Measurements from ENCODE around the gene IFITM1. TPM values are rescaled to one million over a fixed set of nuclear protein-coding genes. Genes with fewer than 3 reads are reported as not detected.

Gene IFITM1
- total and polyA plus RNA-seq, 2 of the 13 experiments (the other 11 are each of a cell fraction or from before 2014, with no cell fraction given): 0.38 to 11.1 TPM

DNA sequence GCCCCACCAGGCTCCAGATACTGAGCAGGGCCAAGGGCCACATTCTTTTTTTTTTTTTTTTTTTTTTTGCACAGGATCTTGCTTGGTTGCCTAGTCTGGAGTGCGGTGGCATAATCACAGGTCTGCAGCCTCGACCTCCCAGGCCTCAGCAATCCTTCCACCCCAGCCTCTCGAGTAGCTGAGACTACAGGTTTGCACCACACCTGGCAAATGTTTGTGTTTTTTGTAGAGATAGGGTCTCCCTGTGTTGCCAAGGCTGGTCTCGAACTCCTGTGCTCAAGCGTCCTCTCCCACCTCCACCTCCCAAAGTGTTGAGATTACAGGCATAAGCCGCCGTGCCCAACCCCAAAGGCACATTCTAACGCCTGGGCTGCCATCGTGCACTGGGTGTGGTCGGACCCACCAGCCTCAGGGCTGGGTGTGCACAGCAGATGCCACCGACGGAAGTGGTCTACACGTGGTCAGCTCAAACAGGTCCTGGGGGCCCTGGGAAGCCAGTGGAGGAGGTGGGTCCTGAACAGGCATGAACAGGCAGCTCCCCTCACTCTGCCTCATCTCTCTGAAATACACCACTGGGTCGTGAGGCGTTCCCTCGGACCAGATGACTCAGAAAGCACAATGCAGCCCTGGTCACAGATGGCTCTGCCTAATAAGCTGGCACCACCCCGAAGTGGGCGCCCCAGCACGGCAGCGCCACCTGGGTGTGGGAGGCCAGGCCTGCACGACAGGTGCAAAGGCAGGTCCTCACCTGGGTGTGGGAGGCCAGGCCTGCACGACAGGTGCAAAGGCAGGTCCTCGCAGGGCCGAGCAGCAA is 50.3 kb downstream of the IFITM1 start (continued):
- TF ChIP-seq NKX3-1 (CRISPR knock-in tag; IDR thresholded peaks at IDR 0.05): no peak
- TF ChIP-seq FOSL2 (CRISPR knock-in tag; IDR thresholded peaks at IDR 0.05): peak; percentile 79
- 0 out of 2 replicates have a peak, but pooled peaks have one; percentile 28 for TF ChIP-seq MIER3 (CRISPR knock-in tag; IDR thresholded peaks at IDR 0.05; ENCODE audit: borderline replicate concordance)
- TF ChIP-seq TGIF2 (CRISPR knock-in tag; IDR thresholded peaks at IDR 0.05): 0 out of 2 replicates have a peak, but pooled peaks have one; percentile 28
- TF ChIP-seq, protein P1, sequence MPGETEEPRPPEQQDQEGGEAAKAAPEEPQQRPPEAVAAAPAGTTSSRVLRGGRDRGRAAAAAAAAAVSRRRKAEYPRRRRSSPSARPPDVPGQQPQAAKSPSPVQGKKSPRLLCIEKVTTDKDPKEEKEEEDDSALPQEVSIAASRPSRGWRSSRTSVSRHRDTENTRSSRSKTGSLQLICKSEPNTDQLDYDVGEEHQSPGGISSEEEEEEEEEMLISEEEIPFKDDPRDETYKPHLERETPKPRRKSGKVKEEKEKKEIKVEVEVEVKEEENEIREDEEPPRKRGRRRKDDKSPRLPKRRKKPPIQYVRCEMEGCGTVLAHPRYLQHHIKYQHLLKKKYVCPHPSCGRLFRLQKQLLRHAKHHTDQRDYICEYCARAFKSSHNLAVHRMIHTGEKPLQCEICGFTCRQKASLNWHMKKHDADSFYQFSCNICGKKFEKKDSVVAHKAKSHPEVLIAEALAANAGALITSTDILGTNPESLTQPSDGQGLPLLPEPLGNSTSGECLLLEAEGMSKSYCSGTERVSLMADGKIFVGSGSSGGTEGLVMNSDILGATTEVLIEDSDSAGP (CRISPR knock-in tag; IDR thresholded peaks at IDR 0.05; ENCODE audit: borderline replicate concordance): peak; percentile 71
- TF ChIP-seq ETV5 (CRISPR knock-in tag; IDR thresholded peaks at IDR 0.05; ENCODE audit: borderline replicate concordance): 0 out of 2 replicates have a peak, but pooled peaks have one; percentile 18
- TF ChIP-seq RAD21 (CRISPR knock-in tag; IDR thresholded peaks at IDR 0.05): peak; percentile 47; the same call in 1 of the 2 replicates
- TF ChIP-seq ZBTB7B (CRISPR knock-in tag; IDR thresholded peaks at IDR 0.05): 0 out of 2 replicates have a peak, but pooled peaks have one; percentile 29
- TF ChIP-seq ZNF501 (CRISPR knock-in tag; IDR thresholded peaks at IDR 0.05): no peak
- TF ChIP-seq TEAD3 (CRISPR knock-in tag; optimal IDR thresholded peaks at IDR 0.05; ENCODE audit: borderline replicate concordance): peak; percentile 55
- TF ChIP-seq, protein P2, sequence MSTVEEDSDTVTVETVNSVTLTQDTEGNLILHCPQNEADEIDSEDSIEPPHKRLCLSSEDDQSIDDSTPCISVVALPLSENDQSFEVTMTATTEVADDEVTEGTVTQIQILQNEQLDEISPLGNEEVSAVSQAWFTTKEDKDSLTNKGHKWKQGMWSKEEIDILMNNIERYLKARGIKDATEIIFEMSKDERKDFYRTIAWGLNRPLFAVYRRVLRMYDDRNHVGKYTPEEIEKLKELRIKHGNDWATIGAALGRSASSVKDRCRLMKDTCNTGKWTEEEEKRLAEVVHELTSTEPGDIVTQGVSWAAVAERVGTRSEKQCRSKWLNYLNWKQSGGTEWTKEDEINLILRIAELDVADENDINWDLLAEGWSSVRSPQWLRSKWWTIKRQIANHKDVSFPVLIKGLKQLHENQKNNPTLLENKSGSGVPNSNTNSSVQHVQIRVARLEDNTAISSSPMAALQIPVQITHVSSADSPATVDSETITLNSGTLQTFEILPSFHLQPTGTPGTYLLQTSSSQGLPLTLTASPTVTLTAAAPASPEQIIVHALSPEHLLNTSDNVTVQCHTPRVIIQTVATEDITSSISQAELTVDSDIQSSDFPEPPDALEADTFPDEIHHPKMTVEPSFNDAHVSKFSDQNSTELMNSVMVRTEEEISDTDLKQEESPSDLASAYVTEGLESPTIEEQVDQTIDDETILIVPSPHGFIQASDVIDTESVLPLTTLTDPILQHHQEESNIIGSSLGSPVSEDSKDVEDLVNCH (CRISPR knock-in tag; IDR thresholded peaks at IDR 0.05): no peak
- TF ChIP-seq ZMYM4 (CRISPR knock-in tag; IDR thresholded peaks at IDR 0.05): peak; percentile 83
- no peak for TF ChIP-seq FIP1L1 (IDR thresholded peaks at IDR 0.05; ENCODE audit: borderline replicate concordance, insufficient read depth, low read depth, low read length)
- TF ChIP-seq NONO (IDR thresholded peaks at IDR 0.05): no peak
- 0 out of 2 replicates have a peak, but pooled peaks have one; percentile 58 for TF ChIP-seq NONO (CRISPR knock-in tag; conservative IDR thresholded peaks at IDR 0.05)
- TF ChIP-seq YEATS2 (CRISPR knock-in tag; IDR thresholded peaks at IDR 0.05; ENCODE audit: borderline replicate concordance): peak; percentile 24; the same call in 1 of the 2 replicates
- TF ChIP-seq SMC3 (IDR thresholded peaks at IDR 0.05; ENCODE audit: low read length): peak; percentile 8; the same call in 1 of the 2 replicates
- TF ChIP-seq, protein P3, sequence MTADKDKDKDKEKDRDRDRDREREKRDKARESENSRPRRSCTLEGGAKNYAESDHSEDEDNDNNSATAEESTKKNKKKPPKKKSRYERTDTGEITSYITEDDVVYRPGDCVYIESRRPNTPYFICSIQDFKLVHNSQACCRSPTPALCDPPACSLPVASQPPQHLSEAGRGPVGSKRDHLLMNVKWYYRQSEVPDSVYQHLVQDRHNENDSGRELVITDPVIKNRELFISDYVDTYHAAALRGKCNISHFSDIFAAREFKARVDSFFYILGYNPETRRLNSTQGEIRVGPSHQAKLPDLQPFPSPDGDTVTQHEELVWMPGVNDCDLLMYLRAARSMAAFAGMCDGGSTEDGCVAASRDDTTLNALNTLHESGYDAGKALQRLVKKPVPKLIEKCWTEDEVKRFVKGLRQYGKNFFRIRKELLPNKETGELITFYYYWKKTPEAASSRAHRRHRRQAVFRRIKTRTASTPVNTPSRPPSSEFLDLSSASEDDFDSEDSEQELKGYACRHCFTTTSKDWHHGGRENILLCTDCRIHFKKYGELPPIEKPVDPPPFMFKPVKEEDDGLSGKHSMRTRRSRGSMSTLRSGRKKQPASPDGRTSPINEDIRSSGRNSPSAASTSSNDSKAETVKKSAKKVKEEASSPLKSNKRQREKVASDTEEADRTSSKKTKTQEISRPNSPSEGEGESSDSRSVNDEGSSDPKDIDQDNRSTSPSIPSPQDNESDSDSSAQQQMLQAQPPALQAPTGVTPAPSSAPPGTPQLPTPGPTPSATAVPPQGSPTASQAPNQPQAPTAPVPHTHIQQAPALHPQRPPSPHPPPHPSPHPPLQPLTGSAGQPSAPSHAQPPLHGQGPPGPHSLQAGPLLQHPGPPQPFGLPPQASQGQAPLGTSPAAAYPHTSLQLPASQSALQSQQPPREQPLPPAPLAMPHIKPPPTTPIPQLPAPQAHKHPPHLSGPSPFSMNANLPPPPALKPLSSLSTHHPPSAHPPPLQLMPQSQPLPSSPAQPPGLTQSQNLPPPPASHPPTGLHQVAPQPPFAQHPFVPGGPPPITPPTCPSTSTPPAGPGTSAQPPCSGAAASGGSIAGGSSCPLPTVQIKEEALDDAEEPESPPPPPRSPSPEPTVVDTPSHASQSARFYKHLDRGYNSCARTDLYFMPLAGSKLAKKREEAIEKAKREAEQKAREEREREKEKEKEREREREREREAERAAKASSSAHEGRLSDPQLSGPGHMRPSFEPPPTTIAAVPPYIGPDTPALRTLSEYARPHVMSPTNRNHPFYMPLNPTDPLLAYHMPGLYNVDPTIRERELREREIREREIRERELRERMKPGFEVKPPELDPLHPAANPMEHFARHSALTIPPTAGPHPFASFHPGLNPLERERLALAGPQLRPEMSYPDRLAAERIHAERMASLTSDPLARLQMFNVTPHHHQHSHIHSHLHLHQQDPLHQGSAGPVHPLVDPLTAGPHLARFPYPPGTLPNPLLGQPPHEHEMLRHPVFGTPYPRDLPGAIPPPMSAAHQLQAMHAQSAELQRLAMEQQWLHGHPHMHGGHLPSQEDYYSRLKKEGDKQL (CRISPR knock-in tag; IDR thresholded peaks at IDR 0.05; ENCODE audit: low read depth): no peak
